A549 (cell line): ENCODE data around the gene CDH16.

Experiments
- HOXA7 ChIP-seq: fragments of 250-450 bp; sonication (Bioruptor Pico); IDR thresholded peaks from 2 replicates; pipeline ENCODE4 v1.5.0; 2020; ENCODE audit warnings: mild to moderate bottlenecking, moderate library complexity
- PBX3 ChIP-seq: IDR thresholded peaks from 2 replicates; pipeline ENCODE4 v1.6.1; 2012

- no peak for TF ChIP-seq PBX3
- no peak for TF ChIP-seq HOXA7 (CRISPR knock-in tag)
Observed at GRCh38 chr16:66895999-66896398, 22.7 kb downstream of the CDH16 start.
